Retinal pigment epithelial cell (primary cell): ENCODE results near the gene ANKS6.
A peak's percentile ranks its signal among the peaks of the same experiment; 100 is the strongest.

Source experiments
- DNase-seq: peaks from one replicate; pipeline ENCODE4 v3.0.0-alpha.2; 2010; ENCODE audit warnings: low read depth
- H3K4me3 ChIP-seq: 2 replicates; pipeline ENCODE4 v1.5.1; 2011; ENCODE audit warnings: mild to moderate bottlenecking, low read length, control low read depth, moderate library complexity
- CTCF ChIP-seq: conservative IDR thresholded peaks from 2 replicates; pipeline ENCODE4 v1.5.1; 2011; ENCODE audit warnings: low read depth, low read length, control low read depth, inconsistent platforms

The ANKS6 gene

DNA sequence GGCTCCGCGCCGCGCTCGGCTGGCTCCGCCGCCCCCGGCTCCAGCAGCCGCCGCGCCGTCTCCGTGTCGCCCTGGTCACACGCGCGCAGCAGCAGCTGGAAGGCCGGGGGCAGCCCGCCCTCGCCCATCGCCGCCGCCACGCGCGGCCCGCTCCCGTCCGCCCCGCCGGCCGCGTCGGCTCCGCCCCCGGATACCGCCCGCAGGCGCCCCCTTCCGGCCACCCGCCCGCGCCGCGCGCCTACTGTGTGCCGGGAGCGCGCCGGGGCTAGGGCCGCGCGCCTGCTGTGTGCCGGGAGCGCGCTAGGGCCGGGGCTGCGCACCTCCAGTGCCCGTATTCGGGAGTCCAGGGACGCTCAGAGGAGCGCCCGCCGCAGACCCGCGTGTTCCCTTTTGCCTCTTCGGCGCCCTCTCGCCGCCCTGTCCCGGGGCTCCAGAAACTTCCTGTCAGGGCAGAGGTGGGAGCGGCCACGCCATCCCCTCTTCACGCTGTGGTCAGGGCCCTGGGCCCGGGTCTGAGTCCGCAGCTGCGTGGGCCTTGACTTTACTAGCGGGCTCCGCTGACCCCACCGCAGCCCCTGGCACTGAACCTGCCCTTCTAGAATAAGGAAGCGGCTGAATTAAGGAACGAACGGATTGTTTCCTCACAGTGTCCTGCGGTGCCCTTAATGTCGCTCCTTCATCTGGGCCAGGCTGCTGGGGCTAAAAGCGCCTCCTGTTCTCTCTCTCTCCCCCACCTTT, at the start of gene ANKS6:
Gene ANKS6, minus strand, starts transcription at position 192 of the 738 bp plus-strand sequence. Its CDS starts 64 bp downstream, at position 128.
- peak within 1 kb of the TSS; percentile 64 for H3K4me3 ChIP-seq
- peak; percentile 20 for TF ChIP-seq CTCF

DNA sequence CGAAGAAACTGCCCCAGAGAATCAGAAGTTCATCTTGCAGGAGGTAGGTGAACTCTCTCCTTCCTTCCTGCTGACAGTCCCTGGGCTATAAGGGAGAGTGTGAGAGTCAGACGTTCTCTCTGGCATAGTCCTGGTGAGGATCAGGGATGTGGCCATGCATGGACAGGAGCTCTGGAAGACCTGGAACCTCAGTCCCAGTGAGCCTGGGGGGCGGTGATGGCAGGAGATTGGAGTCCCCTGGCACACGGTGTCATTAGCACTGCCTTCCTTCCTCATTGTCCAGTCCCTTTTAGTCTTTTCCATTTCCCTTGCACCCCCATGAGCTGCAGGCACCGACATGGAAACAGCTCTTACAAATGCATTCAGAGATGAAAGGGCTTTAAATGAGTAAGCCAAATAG, 49.7 kb upstream of the ANKS6 start:
- no peak overlapping the region for H3K4me3 ChIP-seq
- DNase-seq, result no peak
- TF ChIP-seq CTCF, result no peak

More for the DNA sequence above, at the start of gene ANKS6:
- DNase-seq, result no peak

GRCh38 chr9:98842510-98842909, 46.2 kb upstream of the ANKS6 start:
- H3K4me3 ChIP-seq, result no peak overlapping the region
- DNase-seq, result no peak
- TF ChIP-seq CTCF, result no peak

- no peak for DNase-seq
- no peak overlapping the region for H3K4me3 ChIP-seq
- no peak for TF ChIP-seq CTCF
Measured at GRCh38 chr9:98839724-98840123, 43.4 kb upstream of the ANKS6 start.

DNA sequence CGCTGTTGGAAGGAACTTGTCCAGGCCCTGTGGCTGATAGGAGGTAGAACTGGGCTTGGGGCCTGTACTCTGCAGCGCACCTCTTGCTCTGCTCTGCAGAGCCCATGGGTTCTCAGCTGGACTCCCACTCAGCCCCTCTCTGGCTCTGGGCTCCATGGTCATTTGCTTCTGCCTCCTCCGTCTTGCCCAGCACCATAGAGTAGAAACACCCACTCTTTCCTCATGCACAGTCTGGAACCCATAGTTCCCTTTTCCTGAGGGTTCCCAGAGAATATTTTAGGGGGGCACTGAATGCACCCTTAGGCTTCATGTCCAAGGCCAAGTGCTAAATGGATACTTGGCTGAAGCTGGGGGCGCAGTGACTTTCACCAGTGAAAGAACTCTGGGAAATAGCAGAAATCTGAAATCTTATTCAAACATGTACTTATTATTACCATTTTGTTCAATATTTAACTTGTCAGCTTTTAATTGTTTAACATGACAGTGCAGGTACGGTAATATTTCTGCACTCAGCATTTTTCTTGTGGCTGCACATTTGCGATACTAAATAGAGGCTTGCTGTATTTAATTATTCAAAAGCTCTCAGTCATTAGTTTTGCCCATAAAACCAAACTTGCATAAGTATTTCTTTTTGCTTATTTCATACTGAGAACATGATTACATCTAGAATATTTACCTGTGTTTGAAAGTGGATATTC, 42.7 kb upstream of the ANKS6 start:
- no peak overlapping the region for H3K4me3 ChIP-seq
- DNase-seq, result no peak
- no peak for TF ChIP-seq CTCF

DNA sequence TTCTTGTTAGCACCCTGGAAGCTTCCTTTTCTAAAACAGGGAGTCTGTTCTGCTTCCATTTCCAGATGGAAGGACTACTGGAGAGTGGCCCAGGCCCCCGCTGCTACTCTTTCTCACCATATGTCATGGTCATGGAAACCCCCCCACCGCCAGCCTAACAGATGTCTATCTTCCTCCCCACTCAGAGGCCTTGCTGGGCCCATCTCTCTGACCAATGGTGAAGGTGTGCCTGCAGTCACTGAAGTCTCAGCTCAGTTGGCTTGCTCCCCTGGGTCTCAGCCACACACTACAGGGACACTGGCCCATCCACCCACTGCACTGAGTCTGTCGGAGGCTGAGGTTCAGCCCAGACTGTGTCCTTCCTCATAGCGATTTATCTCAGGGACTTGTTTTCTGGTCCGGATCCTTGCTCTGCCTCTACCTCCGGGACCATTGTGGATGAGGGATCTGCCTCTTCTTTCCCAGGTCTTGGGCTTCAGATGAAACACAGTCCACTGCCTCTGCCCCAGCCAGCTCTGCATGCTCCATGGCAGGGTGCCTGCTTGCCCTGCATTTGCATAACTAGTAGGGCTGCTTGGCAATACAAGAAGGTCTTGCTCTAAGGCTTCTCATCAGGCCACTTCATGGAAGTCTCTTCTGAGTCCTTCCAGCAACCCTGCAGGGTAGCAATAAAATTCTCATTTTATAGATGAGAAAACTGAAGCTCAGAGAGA, 42.0 kb upstream of the ANKS6 start:
- TF ChIP-seq CTCF, result no peak
- DNase-seq, result no peak
- H3K4me3 ChIP-seq, result no peak overlapping the region

DNA sequence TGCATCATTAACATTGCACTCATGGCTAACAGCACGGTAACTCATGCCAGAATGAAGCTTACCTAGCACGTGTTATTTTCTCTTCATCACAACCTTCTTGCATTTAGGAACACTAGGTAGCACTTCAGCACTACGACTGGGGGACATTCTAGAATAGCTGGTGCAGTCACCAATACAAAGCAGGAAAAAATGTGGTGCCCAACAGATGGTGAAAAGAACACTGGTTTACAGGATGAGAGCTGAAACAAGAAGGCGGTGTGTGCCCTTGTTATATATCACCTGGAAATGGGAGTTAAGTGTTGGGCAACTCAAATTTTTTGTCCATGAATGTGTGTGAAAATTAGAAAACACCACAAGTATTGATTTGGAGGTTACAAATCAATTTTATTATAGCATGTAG, 41.2 kb upstream of the ANKS6 start:
- no peak for DNase-seq
- no peak overlapping the region for H3K4me3 ChIP-seq
- no peak for TF ChIP-seq CTCF
